ENCODE measurements around the gene ZSCAN9. TPM values are rescaled to one million over a fixed set of nuclear protein-coding genes. Genes with fewer than 3 reads are reported as not detected.

ZSCAN9 gene
- total RNA-seq, 4 donors from 2014 or later, result 13.0 to 18.7 (median 14.8) TPM

- no peaks in the 10 kb centered on the region for H3K9me3 ChIP-seq
- DNase-seq, result peak; percentile 55 to 60
- intact Hi-C loops (cut with DNase I), result no loop called here
- no peaks in the 10 kb centered on the region for H3K27me3 ChIP-seq
- TF ChIP-seq CTCF (IDR thresholded peaks at IDR 0.05) (no peak), POLR2A (IDR thresholded peaks at IDR 0.05) (peak in 1 of 2 donors; percentile 15)
- H3K4me1 ChIP-seq, result peaks cover 0 to 5% of the 10 kb centered on the region in 2 donors
- peaks cover 6 to 11% of the 10 kb centered on the region in 2 donors for H3K36me3 ChIP-seq
- WGBS, 2 donors, result 1 to 3% methylated on average over 26 to 34 of the region's 50 CpGs
- H3K4me3 ChIP-seq (replicated peaks in 1 of 3), result peak within 1 kb of the TSS; percentile 10 to 59 (median 48)
- H3K27ac ChIP-seq, result peak within 1 kb of the TSS in 1 of 3 donors; percentile 30
Measured at GRCh38 chr6:28281288-28282064, 56.4 kb downstream of the ZSCAN9 start, which contains the start of gene PGBD1. TSS of gene PGBD1 (plus strand) at chr6:28281572. CDS start at chr6:28283814, 2,242 bp downstream.

DNA sequence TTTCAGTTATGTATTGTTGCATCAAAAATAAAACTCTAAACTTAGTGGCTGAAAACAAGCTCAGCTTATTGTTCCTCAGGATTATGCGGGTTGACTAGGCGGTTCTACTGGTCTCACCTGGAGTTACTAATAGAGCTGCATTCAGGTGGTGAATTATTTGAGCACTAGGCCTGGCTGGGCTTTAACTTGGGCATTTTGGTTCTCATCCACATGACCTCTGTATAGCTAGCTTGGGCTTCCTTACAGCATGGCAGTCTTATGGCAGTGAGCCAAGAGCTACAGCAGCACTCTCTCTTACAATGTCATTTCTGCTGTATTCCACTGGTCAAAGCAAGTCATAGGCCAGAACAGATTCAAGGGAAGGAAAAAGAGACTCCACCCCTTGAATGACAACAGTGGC lies 57.9 kb downstream of the ZSCAN9 start:
- peaks cover 0 to 6% of the 10 kb centered on the region in 2 donors for H3K36me3 ChIP-seq
- no peak overlapping the region for H3K27ac ChIP-seq
- no peak for DNase-seq
- TF ChIP-seq CTCF (IDR thresholded peaks at IDR 0.05), result no peak
- TF ChIP-seq POLR2A (IDR thresholded peaks at IDR 0.05), result no peak
- no peak overlapping the region for H3K4me3 ChIP-seq (replicated peaks in 1 of 3)
- WGBS, 2 donors, result 89 to 98% methylated on average over 2 of the region's 2 CpGs
- H3K9me3 ChIP-seq, result no peaks in the 10 kb centered on the region
- intact Hi-C loops (cut with DNase I), result no loop called here
- H3K27me3 ChIP-seq, result no peaks in the 10 kb centered on the region
- peaks cover 0 to 5% of the 10 kb centered on the region in 2 donors for H3K4me1 ChIP-seq

Other genes with a start within 250 kb of the ZSCAN9 start
- gene ZNF165, start 144.7 kb upstream of the ZSCAN9 start, total RNA-seq, result 1 to 10 TPM; 1.7 to 5.3 (median 4.0) TPM
- gene ZSCAN16, start 100.7 kb upstream of the ZSCAN9 start, total RNA-seq, result 1 to 10 TPM; 5.8 to 7.9 (median 7.4) TPM
- gene ZKSCAN8, start 83.4 kb upstream of the ZSCAN9 start, total RNA-seq, result 10 to 100 TPM; 21.5 to 44.2 (median 26.8) TPM
- gene ZKSCAN4, start 27.0 kb downstream of the ZSCAN9 start, total RNA-seq, result 1 to 10 TPM; 4.4 to 5.9 (median 5.2) TPM
- gene NKAPL, start 34.0 kb downstream of the ZSCAN9 start, total RNA-seq, result under 1 TPM in 3 of 4 donors, not detected in 1; 0.67 to 0.68 (median 0.67) TPM
- 10 to 100 TPM; 20.9 to 41.2 (median 36.2) TPM for gene ZSCAN26, start 41.9 kb downstream of the ZSCAN9 start, total RNA-seq
- gene PGBD1, start 56.3 kb downstream of the ZSCAN9 start, total RNA-seq, result 1 to 10 TPM; 1.4 to 5.4 (median 4.1) TPM
- 10 to 100 TPM; 17.2 to 70.1 (median 57.5) TPM for gene ZSCAN31, start 110.9 kb downstream of the ZSCAN9 start, total RNA-seq
- 10 to 100 TPM in 1 of 4 donors, 1 to 10 TPM in 3; 7.0 to 10.5 (median 8.6) TPM for gene ZKSCAN3, start 124.7 kb downstream of the ZSCAN9 start, total RNA-seq
- 10 to 100 TPM in 2 of 4 donors, 1 to 10 TPM in 2; 8.1 to 13.3 (median 9.5) TPM for gene ZSCAN12, start 174.5 kb downstream of the ZSCAN9 start, total RNA-seq
- gene ZSCAN23, start 218.2 kb downstream of the ZSCAN9 start, total RNA-seq, result 1 to 10 TPM; 4.1 to 8.2 (median 6.6) TPM

All from thyroid gland (tissue), 4 donors.